Smooth muscle cell of the pulmonary artery (primary cell): Measurements from ENCODE around the gene SETD7. TPM values are rescaled to one million over a fixed set of nuclear protein-coding genes. Genes with fewer than 3 reads are reported as not detected.

Experiments
- total RNA-seq: library from RNA; depleted of rRNA; stranded (reverse); fragments of >200 nt; gene quantifications from 2 replicates; pipeline ENCODE4 v1.2.3, GENCODE V29; 2014

The SETD7 gene
- 89.5 and 121 TPM in 2 replicates for total RNA-seq

DNA sequence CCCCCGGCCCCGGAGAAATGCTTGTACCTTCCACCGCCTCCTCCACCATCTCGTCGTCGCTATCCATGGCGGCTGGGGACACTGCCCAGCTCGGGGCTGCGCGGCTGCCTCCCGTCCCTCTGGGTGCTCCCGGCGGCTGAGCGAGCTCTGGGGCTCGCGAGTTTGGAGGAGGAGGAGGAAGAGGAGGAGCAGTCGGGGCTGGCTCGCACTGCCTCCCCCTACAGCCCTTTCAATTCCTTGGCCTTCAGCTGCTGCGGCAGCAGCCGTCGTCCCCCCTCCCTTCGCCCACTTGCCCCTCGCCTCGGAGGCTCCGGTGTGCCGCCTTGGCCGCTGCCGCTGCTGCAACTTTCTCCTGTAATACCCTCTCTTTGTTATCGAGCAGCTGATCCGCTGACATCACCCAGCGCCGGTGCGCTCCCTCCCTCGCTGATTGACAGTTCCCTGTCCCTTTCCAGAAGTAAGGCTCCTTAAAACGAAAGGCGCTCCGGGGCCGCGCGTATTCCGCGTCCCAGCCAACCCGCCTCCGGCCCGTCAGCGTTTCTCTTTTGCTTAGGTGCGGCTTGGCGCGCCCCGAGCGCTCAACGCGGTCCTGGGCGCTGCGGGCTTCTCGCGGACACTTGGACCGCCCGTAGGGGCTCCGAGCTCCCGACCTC lies at the start of gene SETD7:
SETD7 (minus strand) TSS at position 149 of the 653 bp plus-strand sequence; CDS start at position 67, 82 bp downstream.

DNA sequence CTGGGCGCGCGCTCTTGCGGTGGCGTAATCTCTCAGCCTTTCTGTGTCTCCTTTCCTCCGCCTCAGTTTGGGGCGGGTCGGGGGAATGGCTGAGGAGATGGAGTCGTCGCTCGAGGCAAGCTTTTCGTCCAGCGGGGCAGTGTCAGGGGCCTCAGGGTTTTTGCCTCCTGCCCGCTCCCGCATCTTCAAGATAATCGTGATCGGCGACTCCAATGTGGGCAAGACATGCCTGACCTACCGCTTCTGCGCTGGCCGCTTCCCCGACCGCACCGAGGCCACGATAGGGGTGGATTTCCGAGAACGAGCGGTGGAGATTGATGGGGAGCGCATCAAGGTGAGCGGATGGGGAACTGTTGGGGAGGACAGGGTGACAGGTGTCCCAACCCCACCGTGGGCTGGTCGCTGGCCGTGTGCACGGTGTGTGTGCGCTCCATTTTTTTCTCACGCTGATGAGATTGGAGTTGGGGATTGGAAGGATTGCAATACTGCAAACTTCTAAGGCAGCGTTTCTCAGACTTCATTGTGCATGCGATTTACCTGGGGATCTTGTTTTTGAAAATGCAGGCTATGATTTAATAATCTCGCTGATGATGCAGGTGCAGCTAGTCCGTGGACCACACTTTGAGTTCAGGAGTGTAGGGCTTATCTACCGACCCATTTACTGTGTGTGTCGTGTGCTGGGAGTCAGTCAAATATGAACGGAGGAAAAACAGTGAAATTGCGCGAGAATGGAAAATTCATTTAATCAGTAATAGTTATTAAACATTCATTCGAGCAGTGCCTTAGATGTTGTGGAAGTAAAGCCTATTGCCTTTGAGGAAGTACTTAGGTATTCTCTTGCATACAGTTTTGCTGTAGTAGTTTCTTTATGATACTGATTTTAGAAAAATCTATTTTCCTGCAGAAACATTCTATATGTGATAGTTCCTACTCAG lies 101.6 kb downstream of the SETD7 start, which contains the start of gene RAB33B:
RAB33B (plus strand) TSS at position 11 of the 935 bp plus-strand sequence; CDS start at position 86, 75 bp downstream.

Other genes starting within 250 kb of the SETD7 start
- gene RAB33B, start 102.1 kb downstream of the SETD7 start, total RNA-seq = 14.9 and 16.4 TPM in 2 replicates
- 5.2 and 12.1 TPM in 2 replicates for gene MGST2, start 109.6 kb upstream of the SETD7 start, total RNA-seq